ENCODE results near the gene GDPD1. TPM values are rescaled to one million over a fixed set of nuclear protein-coding genes. Genes with fewer than 3 reads are reported as not detected.
A peak's percentile ranks its signal among the peaks of the same experiment; 100 is the strongest.

Gene GDPD1
- total and polyA plus RNA-seq, 9 of the 15 experiments (the other 6 are each of a cell fraction or from before 2014, with no cell fraction given) = 5.7 to 15.2 (median 9.3) TPM

GRCh38 chr17:59315866-59316265 lies 95.6 kb downstream of the GDPD1 start:
- Histone ChIP-seq H3K9me3 (replicated peaks; ENCODE audit: control insufficient read depth, insufficient read depth, low read depth, low read length) (no peaks in the 10 kb centered on the region), H3K27me3 (ENCODE audit: control insufficient read depth in 2 of 2, insufficient read depth in 2 of 2, low read length in 2 of 2) (no peaks in the 10 kb centered on the region), H3K36me3 (ENCODE audit: control insufficient read depth, insufficient read depth, low read length) (no peaks in the 10 kb centered on the region), H3K27ac (ENCODE audit: extremely low read depth, low read depth, low read length) (no peak overlapping the region), H3K4me2 (ENCODE audit: insufficient read depth, low read length) (no peak overlapping the region), H3K9me1 (ENCODE audit: control insufficient read depth, insufficient read depth, low read length) (no peaks in the 10 kb centered on the region), H3K9ac (ENCODE audit: insufficient read depth in 1 of 2, low read depth in 2 of 2, low read length in 2 of 2) (no peak overlapping the region), H3K4me1 (replicated peaks in 1 of 2; ENCODE audit: control insufficient read depth in 2 of 2, insufficient read depth in 2 of 2, low read length in 2 of 2) (peaks cover 0 to 3% of the 10 kb centered on the region in 2 experiments; a peak in 1 of 5 replicates), H2AFZ (ENCODE audit: low read depth, low read length) (peak overlapping the region; percentile 42; the same call in 1 of the 2 replicates), H4K20me1 (replicated peaks; ENCODE audit: control insufficient read depth, insufficient read depth, low read length) (no peaks in the 10 kb centered on the region), H3K4me3 (no peak overlapping the region), H3K79me2 (ENCODE audit: control insufficient read depth, insufficient read depth, low read length) (no peaks in the 10 kb centered on the region)
- WGBS (ENCODE audit: insufficient coverage, low coverage, missing lambda C conversion rate) = 53% methylated on average over 4 of the region's 4 CpGs
- BruUV-seq (replicated peaks) = no TSS peak
- FAIRE-seq (no peak), DNase-seq (ENCODE audit: extremely low read depth in 1 of 4, low spot score in 3 of 4) (no peak), ATAC-seq (no peak)
- intact Hi-C loops (cut with micrococcal nuclease) (no loop called here), in situ Hi-C loops (cut with MboI) (loop anchor here (10.0 kb wide), 1 partner anchor 719 kb away; no protein-coding TSS in a partner anchor)
- CTCF ChIA-PET (ENCODE audit: low intra/inter-chr PET ratio) = interaction anchor here (2.0 kb wide), 1 partner anchor 124 kb away, joined by 13 read pairs; no protein-coding TSS in a partner anchor
- POLR2A ChIA-PET = no interaction called here
- no peak for TF ChIP-seq BHLHE40 (IDR thresholded peaks at IDR 0.05; ENCODE audit: low read length)
- TF ChIP-seq ZNF639 (CRISPR knock-in tag; conservative IDR thresholded peaks at IDR 0.05 in 1 of 2, IDR thresholded peaks at IDR 0.05 in 1 of 2) = no peak
- no peak for TF ChIP-seq MAX (CRISPR knock-in tag; IDR thresholded peaks at IDR 0.05)
- no peak for TF ChIP-seq CEBPG (CRISPR knock-in tag; IDR thresholded peaks at IDR 0.05)
- TF ChIP-seq CEBPG (tag; conservative IDR thresholded peaks at IDR 0.05 in 1 of 2, IDR thresholded peaks at IDR 0.05 in 1 of 2) = no peak
- TF ChIP-seq ZNF512 (tag; IDR thresholded peaks at IDR 0.05) = no peak
- no peak for TF ChIP-seq HOMEZ (CRISPR knock-in tag; IDR thresholded peaks at IDR 0.05)
- TF ChIP-seq STAT5B (CRISPR knock-in tag; IDR thresholded peaks at IDR 0.05) = no peak
- no peak for TF ChIP-seq ZNF124 (CRISPR knock-in tag; IDR thresholded peaks at IDR 0.05)
- no peak for TF ChIP-seq MEF2D (tag; conservative IDR thresholded peaks at IDR 0.05; ENCODE audit: low read depth)
- TF ChIP-seq TEAD1 (CRISPR knock-in tag; IDR thresholded peaks at IDR 0.05) = no peak
- no peak for TF ChIP-seq PYGO2 (tag; IDR thresholded peaks at IDR 0.05)
- TF ChIP-seq RAD51 (IDR thresholded peaks at IDR 0.05; ENCODE audit: borderline replicate concordance, low read depth) = no peak
- no peak for TF ChIP-seq ZNF655 (CRISPR knock-in tag; IDR thresholded peaks at IDR 0.05)
- TF ChIP-seq FOXJ2 (tag; IDR thresholded peaks at IDR 0.05) = no peak

Data from K562 (cell line).